ENCODE data around the gene PDE4D.

- TF ChIP-seq, protein P1, sequence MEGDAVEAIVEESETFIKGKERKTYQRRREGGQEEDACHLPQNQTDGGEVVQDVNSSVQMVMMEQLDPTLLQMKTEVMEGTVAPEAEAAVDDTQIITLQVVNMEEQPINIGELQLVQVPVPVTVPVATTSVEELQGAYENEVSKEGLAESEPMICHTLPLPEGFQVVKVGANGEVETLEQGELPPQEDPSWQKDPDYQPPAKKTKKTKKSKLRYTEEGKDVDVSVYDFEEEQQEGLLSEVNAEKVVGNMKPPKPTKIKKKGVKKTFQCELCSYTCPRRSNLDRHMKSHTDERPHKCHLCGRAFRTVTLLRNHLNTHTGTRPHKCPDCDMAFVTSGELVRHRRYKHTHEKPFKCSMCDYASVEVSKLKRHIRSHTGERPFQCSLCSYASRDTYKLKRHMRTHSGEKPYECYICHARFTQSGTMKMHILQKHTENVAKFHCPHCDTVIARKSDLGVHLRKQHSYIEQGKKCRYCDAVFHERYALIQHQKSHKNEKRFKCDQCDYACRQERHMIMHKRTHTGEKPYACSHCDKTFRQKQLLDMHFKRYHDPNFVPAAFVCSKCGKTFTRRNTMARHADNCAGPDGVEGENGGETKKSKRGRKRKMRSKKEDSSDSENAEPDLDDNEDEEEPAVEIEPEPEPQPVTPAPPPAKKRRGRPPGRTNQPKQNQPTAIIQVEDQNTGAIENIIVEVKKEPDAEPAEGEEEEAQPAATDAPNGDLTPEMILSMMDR (IDR thresholded peaks at IDR 0.05) = no peak
- TF ChIP-seq POLR2A (IDR thresholded peaks at IDR 0.05) = no peak
Observed at GRCh38 chr5:59126708-59127573, 766.6 kb downstream of the PDE4D start.

All from tibial nerve (tissue), 3 donors.